Neutrophil (primary cell): ENCODE data around the gene TAC4.

Experiments
- H3K27ac ChIP-seq: fragments of 200-600 bp; sonication (generic); 2 replicates; pipeline ENCODE4 v1.5.1; 2016; ENCODE audit warnings: mild to moderate bottlenecking, moderate library complexity
- H3K27me3 ChIP-seq: fragments of 200-600 bp; sonication (generic); 2 replicates; pipeline ENCODE4 v1.6.0; 2016; ENCODE audit warnings: mild to moderate bottlenecking
- H3K36me3 ChIP-seq: fragments of 200-600 bp; sonication (generic); 2 replicates; pipeline ENCODE4 v1.5.1; 2017
- H3K4me1 ChIP-seq, 2 experiments: fragments of 200-600 bp in 1 of 2; sonication (generic) in 1 of 2; 1 replicate in 1 of 2; 2 replicates in 1 of 2; pipeline versions ENCODE4 v1.5.1 to v1.6.1; 2013 to 2016; ENCODE audit warnings: low read depth in 1 of 2, low read length in 1 of 2, mild to moderate bottlenecking in 1 of 2, moderate library complexity in 1 of 2; ENCODE audit not compliant: control insufficient read depth in 1 of 2, insufficient read depth in 1 of 2
- H3K4me3 ChIP-seq, 2 experiments: fragments of 200-600 bp in 1 of 2; sonication (generic) in 1 of 2; 1 replicate in 1 of 2; 2 replicates in 1 of 2; pipeline ENCODE4 v1.5.1; 2013 to 2016; ENCODE audit warnings: low read depth in 1 of 2, low read length in 1 of 2, mild to moderate bottlenecking in 1 of 2, moderate library complexity in 1 of 2
- H3K9me3 ChIP-seq: fragments of 200-600 bp; sonication (generic); 2 replicates; pipeline ENCODE4 v1.5.1; 2016
- CTCF ChIP-seq: fragments of 200-600 bp; sonication (generic); IDR thresholded peaks from 2 replicates; pipeline ENCODE4 v1.5.1; 2016; ENCODE audit warnings: antibody characterized with exemption

The TAC4 gene

GRCh38 chr17:49819651-49820050 lies 28.2 kb downstream of the TAC4 start:
- H3K4me1 ChIP-seq, result no peaks in the 10 kb centered on the region
- H3K36me3 ChIP-seq, result peaks cover 93% of the 10 kb centered on the region

GRCh38 chr17:49819138-49819537 lies 28.7 kb downstream of the TAC4 start:
- Histone ChIP-seq H3K27ac (no peak overlapping the region), H3K4me1 (no peaks in the 10 kb centered on the region), H3K4me3 (no peak overlapping the region), H3K27me3 (no peaks in the 10 kb centered on the region), H3K36me3 (peaks cover 93% of the 10 kb centered on the region), H3K9me3 (no peaks in the 10 kb centered on the region)
- no peak for TF ChIP-seq CTCF

More at GRCh38 chr17:49819651-49820050, 28.2 kb downstream of the TAC4 start:
- Histone ChIP-seq H3K9me3 (no peaks in the 10 kb centered on the region), H3K4me3 (no peak overlapping the region), H3K27me3 (no peaks in the 10 kb centered on the region), H3K27ac (no peak overlapping the region)
- no peak for TF ChIP-seq CTCF

GRCh38 chr17:49817993-49818392 lies 29.9 kb downstream of the TAC4 start:
- Histone ChIP-seq H3K9me3 (no peaks in the 10 kb centered on the region), H3K27ac (no peak overlapping the region), H3K27me3 (no peaks in the 10 kb centered on the region), H3K36me3 (peaks cover 93% of the 10 kb centered on the region), H3K4me3 (no peak overlapping the region), H3K4me1 (no peaks in the 10 kb centered on the region)
- no peak for TF ChIP-seq CTCF

GRCh38 chr17:49815761-49816281 lies 32.0 kb downstream of the TAC4 start:
- Histone ChIP-seq H3K27ac (no peak overlapping the region), H3K4me3 (no peak overlapping the region), H3K36me3 (peaks cover 92% of the 10 kb centered on the region), H3K9me3 (no peaks in the 10 kb centered on the region), H3K27me3 (no peaks in the 10 kb centered on the region), H3K4me1 (no peaks in the 10 kb centered on the region)
- TF ChIP-seq CTCF, result no peak

GRCh38 chr17:49814781-49815529 lies 32.9 kb downstream of the TAC4 start:
- H3K4me3 ChIP-seq, result no peak overlapping the region
- H3K27me3 ChIP-seq, result no peaks in the 10 kb centered on the region
- H3K9me3 ChIP-seq, result no peaks in the 10 kb centered on the region
- H3K27ac ChIP-seq, result no peak overlapping the region
- H3K36me3 ChIP-seq, result peaks cover 98% of the 10 kb centered on the region
- no peaks in the 10 kb centered on the region for H3K4me1 ChIP-seq
- no peak for TF ChIP-seq CTCF
